ENCODE results near the gene LTA4H.

The LTA4H gene

GRCh38 chr12:96044943-96045290 is 9.5 kb upstream of the LTA4H start:
- Histone ChIP-seq H3K4me2 (ENCODE audit: low read length) (no peak overlapping the region), H3K4me1 (peaks cover 31% of the 10 kb centered on the region), H3K27me3 (ENCODE audit: control insufficient read depth, insufficient read depth, low read length) (no peaks in the 10 kb centered on the region), H3K9me3 (ENCODE audit: control insufficient read depth, low read length) (no peaks in the 10 kb centered on the region), H3K36me3 (ENCODE audit: control insufficient read depth, insufficient read depth, low read length) (no peaks in the 10 kb centered on the region), H3K79me2 (no peaks in the 10 kb centered on the region), H3K27ac (no peak overlapping the region), H3K4me3 (ENCODE audit: low read depth, low read length) (no peak overlapping the region), H2AFZ (no peak overlapping the region), H3K9ac (no peak overlapping the region)
- no peak for TF ChIP-seq CTCF (IDR thresholded peaks at IDR 0.05)

GRCh38 chr12:96044017-96044942 is 8.9 kb upstream of the LTA4H start:
- Histone ChIP-seq H3K27ac (no peak overlapping the region), H3K4me2 (ENCODE audit: low read length) (no peak overlapping the region), H3K27me3 (ENCODE audit: control insufficient read depth, insufficient read depth, low read length) (no peaks in the 10 kb centered on the region), H2AFZ (no peak overlapping the region), H3K36me3 (ENCODE audit: control insufficient read depth, insufficient read depth, low read length) (no peaks in the 10 kb centered on the region), H3K9ac (no peak overlapping the region), H3K4me1 (peaks cover 37% of the 10 kb centered on the region), H3K9me3 (ENCODE audit: control insufficient read depth, low read length) (no peaks in the 10 kb centered on the region), H3K79me2 (no peaks in the 10 kb centered on the region), H3K4me3 (ENCODE audit: low read depth, low read length) (no peak overlapping the region)
- TF ChIP-seq CTCF (IDR thresholded peaks at IDR 0.05): no peak

GRCh38 chr12:96041181-96041580 is 5.8 kb upstream of the LTA4H start:
- peaks cover 16% of the 10 kb centered on the region for H3K4me1 ChIP-seq
- no peak overlapping the region for H3K9ac ChIP-seq
- H3K36me3 ChIP-seq (ENCODE audit: control insufficient read depth, insufficient read depth, low read length): no peaks in the 10 kb centered on the region
- H3K79me2 ChIP-seq: no peaks in the 10 kb centered on the region
- no peak for TF ChIP-seq CTCF (IDR thresholded peaks at IDR 0.05)
- no peak overlapping the region for H3K27ac ChIP-seq
- no peak overlapping the region for H3K4me3 ChIP-seq (ENCODE audit: low read depth, low read length)
- H2AFZ ChIP-seq: no peak overlapping the region
- H3K27me3 ChIP-seq (ENCODE audit: control insufficient read depth, insufficient read depth, low read length): no peaks in the 10 kb centered on the region
- no peak overlapping the region for H3K4me2 ChIP-seq (ENCODE audit: low read length)
- no peaks in the 10 kb centered on the region for H3K9me3 ChIP-seq (ENCODE audit: control insufficient read depth, low read length)

- no peak for TF ChIP-seq CTCF (IDR thresholded peaks at IDR 0.05)
These were observed 5.1 kb upstream of the LTA4H start for GRCh38 chr12:96040305-96041133.

More at GRCh38 chr12:96040305-96041133, 5.1 kb upstream of the LTA4H start:
- Histone ChIP-seq H3K4me3 (ENCODE audit: low read depth, low read length) (no peak overlapping the region), H3K9ac (no peak overlapping the region), H3K27me3 (ENCODE audit: control insufficient read depth, insufficient read depth, low read length) (no peaks in the 10 kb centered on the region), H3K79me2 (no peaks in the 10 kb centered on the region), H3K4me2 (ENCODE audit: low read length) (peak overlapping the region; percentile 37), H3K27ac (peak overlapping the region; percentile 46), H2AFZ (peak overlapping the region; percentile 23), H3K9me3 (ENCODE audit: control insufficient read depth, low read length) (no peaks in the 10 kb centered on the region), H3K36me3 (ENCODE audit: control insufficient read depth, insufficient read depth, low read length) (no peaks in the 10 kb centered on the region), H3K4me1 (peaks cover 16% of the 10 kb centered on the region)
